GM23248 (cell line): ENCODE results near the gene FPGT.

Experiments
- EZH2 ChIP-seq: fragments of 200-600 bp; sonication (generic); IDR thresholded peaks from 2 replicates; pipeline ENCODE4 v1.6.1; 2018; ENCODE audit warnings: antibody characterized with exemption, mild to moderate bottlenecking; ENCODE audit not compliant: insufficient read depth, poor library complexity, severe bottlenecking
- EZH2phosphoT487 ChIP-seq: fragments of 200-600 bp; sonication (generic); IDR thresholded peaks from 2 replicates; pipeline ENCODE4 v1.6.1; 2018; ENCODE audit warnings: antibody characterized with exemption, moderate library complexity, mild to moderate bottlenecking, low read depth; ENCODE audit not compliant: insufficient read depth

- no peak for TF ChIP-seq EZH2phosphoT487
- TF ChIP-seq EZH2 = no peak
These were observed 47.2 kb downstream of the FPGT start for GRCh38 chr1:74245168-74245772.
